Measurements from ENCODE around the gene CTAGE1. TPM values are rescaled to one million over a fixed set of nuclear protein-coding genes. Genes with fewer than 3 reads are reported as not detected.

The CTAGE1 gene
- total RNA-seq, 3 donors from 2014 or later: not detected

GRCh38 chr18:22377769-22378168, 39.9 kb downstream of the CTAGE1 start:
- Histone ChIP-seq H3K4me3 (no peak overlapping the region), H3K9me3 (no peaks in the 10 kb centered on the region), H3K36me3 (no peaks in the 10 kb centered on the region), H3K27me3 (no peaks in the 10 kb centered on the region), H3K4me1 (no peaks in the 10 kb centered on the region), H3K27ac (no peak overlapping the region)
- TF ChIP-seq POLR2A (IDR thresholded peaks at IDR 0.05) (no peak), POLR2AphosphoS5 (IDR thresholded peaks at IDR 0.05) (no peak), CTCF (IDR thresholded peaks at IDR 0.05) (no peak)
- intact Hi-C loops (cut with DNase I; ENCODE audit: low total_unique reads): no loop called here
- no peak for DNase-seq (ENCODE audit: low spot score in 2 of 2)

- intact Hi-C loops (cut with DNase I; ENCODE audit: low total_unique reads): no loop called here
- Histone ChIP-seq H3K27ac (no peak overlapping the region), H3K4me3 (no peak overlapping the region), H3K4me1 (no peaks in the 10 kb centered on the region), H3K36me3 (no peaks in the 10 kb centered on the region), H3K27me3 (no peaks in the 10 kb centered on the region), H3K9me3 (no peaks in the 10 kb centered on the region)
- no peak for DNase-seq (ENCODE audit: low spot score in 2 of 2)
- TF ChIP-seq POLR2AphosphoS5 (IDR thresholded peaks at IDR 0.05) (no peak), CTCF (IDR thresholded peaks at IDR 0.05) (no peak)
Observed at GRCh38 chr18:22370414-22370813, 47.3 kb downstream of the CTAGE1 start.

GRCh38 chr18:22368021-22368420, 49.7 kb downstream of the CTAGE1 start:
- no peak for DNase-seq (ENCODE audit: low spot score in 2 of 2)
- Histone ChIP-seq H3K27me3 (no peaks in the 10 kb centered on the region), H3K4me3 (no peak overlapping the region), H3K36me3 (no peaks in the 10 kb centered on the region), H3K9me3 (no peaks in the 10 kb centered on the region), H3K4me1 (no peaks in the 10 kb centered on the region), H3K27ac (no peak overlapping the region)
- TF ChIP-seq POLR2A (IDR thresholded peaks at IDR 0.05): no peak
- TF ChIP-seq POLR2AphosphoS5 (IDR thresholded peaks at IDR 0.05): no peak
- TF ChIP-seq CTCF (IDR thresholded peaks at IDR 0.05): no peak
- intact Hi-C loops (cut with DNase I; ENCODE audit: low total_unique reads): no loop called here

GRCh38 chr18:22367303-22367702, 50.4 kb downstream of the CTAGE1 start:
- Histone ChIP-seq H3K36me3 (no peaks in the 10 kb centered on the region), H3K27ac (no peak overlapping the region), H3K27me3 (no peaks in the 10 kb centered on the region), H3K9me3 (no peaks in the 10 kb centered on the region), H3K4me1 (no peaks in the 10 kb centered on the region), H3K4me3 (no peak overlapping the region)
- DNase-seq (ENCODE audit: low spot score in 2 of 2): no peak
- intact Hi-C loops (cut with DNase I; ENCODE audit: low total_unique reads): no loop called here
- TF ChIP-seq CTCF (IDR thresholded peaks at IDR 0.05) (no peak), POLR2A (IDR thresholded peaks at IDR 0.05) (no peak), POLR2AphosphoS5 (IDR thresholded peaks at IDR 0.05) (no peak)

- Histone ChIP-seq H3K36me3 (no peaks in the 10 kb centered on the region), H3K4me3 (no peak overlapping the region), H3K27me3 (no peaks in the 10 kb centered on the region), H3K27ac (no peak overlapping the region), H3K4me1 (no peaks in the 10 kb centered on the region), H3K9me3 (no peaks in the 10 kb centered on the region)
- TF ChIP-seq POLR2A (IDR thresholded peaks at IDR 0.05) (no peak), CTCF (IDR thresholded peaks at IDR 0.05) (no peak), POLR2AphosphoS5 (IDR thresholded peaks at IDR 0.05) (no peak)
- no peak for DNase-seq (ENCODE audit: low spot score in 2 of 2)
- intact Hi-C loops (cut with DNase I; ENCODE audit: low total_unique reads): no loop called here
Observed at GRCh38 chr18:22363867-22364463, 53.8 kb downstream of the CTAGE1 start.

Other genes with a start within 250 kb of the CTAGE1 start
- 10 to 100 TPM in 2 of 3 donors, 1 to 10 TPM in 1; 3.0 to 11.1 (median 11.0) TPM for gene GATA6, start 248.3 kb downstream of the CTAGE1 start, total RNA-seq